Kidney (tissue), 14 donors: ENCODE results near the gene SLC24A1. TPM values are rescaled to one million over a fixed set of nuclear protein-coding genes. Genes with fewer than 3 reads are reported as not detected.
"Not testable (repeated sequence)": the region's sequence is repeated elsewhere in the genome, so short reads cannot be mapped to it uniquely, and the experiment has no call there.

Experiments
- DNase-seq, 5 donors: peaks; one replicate each; pipeline ENCODE4 v3.0.0-alpha.2; 2013 to 2020
- FAIRE-seq: peaks from 2 replicates; lab custom pipeline; 2012; peaks lifted over from hg19 to GRCh38; lab: Jason Lieb, UNC
- H3K27ac ChIP-seq, 2 donors: one replicate each; pipeline ENCODE4 v1.7.0; 2013; ENCODE audit warnings: low read depth in 2 of 2, low read length in 2 of 2, inconsistent platforms in 1 of 2
- H3K27me3 ChIP-seq: one replicate; pipeline ENCODE4 v1.7.1; 2013; ENCODE audit warnings: low read length, inconsistent platforms; ENCODE audit not compliant: control insufficient read depth, insufficient read depth
- H3K36me3 ChIP-seq, 3 donors: one replicate each; pipeline versions ENCODE4 v1.7.0 to v1.7.1; 2013; ENCODE audit warnings: low read length in 3 of 3, control low read depth in 1 of 3, inconsistent platforms in 1 of 3; ENCODE audit not compliant: insufficient read depth in 3 of 3, control insufficient read depth in 2 of 3
- H3K4me1 ChIP-seq, 3 donors: one replicate each; pipeline versions ENCODE4 v1.7.0 to v1.7.1; 2013; ENCODE audit warnings: low read length in 3 of 3, inconsistent platforms in 1 of 3, low read depth in 1 of 3; ENCODE audit not compliant: control insufficient read depth in 2 of 3, insufficient read depth in 2 of 3
- H3K4me3 ChIP-seq, 3 donors: one replicate each; pipeline versions ENCODE4 v1.7.0 to v1.8.1; 2013; ENCODE audit warnings: low read length in 3 of 3, control low read depth in 1 of 3, inconsistent platforms in 1 of 3
- H3K9ac ChIP-seq, 3 donors: one replicate each; pipeline versions ENCODE4 v1.7.0 to v1.7.1; 2013; ENCODE audit warnings: low read length in 3 of 3, control low read depth in 1 of 3, inconsistent platforms in 1 of 3
- H3K9me3 ChIP-seq, 3 donors: one replicate each; pipeline versions ENCODE4 v1.7.0 to v1.7.1; 2013; ENCODE audit warnings: low read length in 3 of 3, control low read depth in 1 of 3, inconsistent platforms in 1 of 3; ENCODE audit not compliant: control insufficient read depth in 2 of 3, insufficient read depth in 1 of 3
- intact Hi-C: fragments of 100-400 bp; cut with DNase I; formaldehyde crosslinking; loops from one replicate; pipeline ENCODE4 v1.11.1; 2022
- polyA plus RNA-seq: library from polyadenylated mRNA; stranded (reverse); fragments of 350-450 nt; fragmentation: Illumina TruSeq; extraction: RNeasy Lipid Tissue Mini Kit (QIAGEN cat#74804); gene quantifications from one replicate; pipeline ENCODE4 v1.2.3, GENCODE V29; 2014; ENCODE audit warnings: low read depth, low replicate concordance; ENCODE audit not compliant: insufficient read depth
- total RNA-seq: library from RNA; stranded (reverse); fragmentation: NEBNext Ultra II Directional; extraction: Animal tissue kit (Norgen Biotek cat#: 25700); gene quantifications from one replicate; pipeline ENCODE4 v1.2.1, GENCODE V29; 2021
- TF ChIP-seq, protein P1 (sequence below): IDR thresholded peaks from 3 replicates; pipeline ENCODE4 v1.5.1; 2012; ENCODE audit warnings: mild to moderate bottlenecking, moderate library complexity, borderline replicate concordance; ENCODE audit not compliant: insufficient read depth; ENCODE audit errors: extremely low read depth
- donor health status: control.
- donor health status: control.
- donor health status: control.
- donor health status: control.
- donor health status: control.
- donor health status: DM: yes; HTN: yes; CAD: no.
- donor health status: Normal renal cell carcinoma (clear cell type).

SLC24A1 gene
- total and polyA plus RNA-seq, 2 donors from 2014 or later = 4.9 to 18.9 TPM

DNA sequence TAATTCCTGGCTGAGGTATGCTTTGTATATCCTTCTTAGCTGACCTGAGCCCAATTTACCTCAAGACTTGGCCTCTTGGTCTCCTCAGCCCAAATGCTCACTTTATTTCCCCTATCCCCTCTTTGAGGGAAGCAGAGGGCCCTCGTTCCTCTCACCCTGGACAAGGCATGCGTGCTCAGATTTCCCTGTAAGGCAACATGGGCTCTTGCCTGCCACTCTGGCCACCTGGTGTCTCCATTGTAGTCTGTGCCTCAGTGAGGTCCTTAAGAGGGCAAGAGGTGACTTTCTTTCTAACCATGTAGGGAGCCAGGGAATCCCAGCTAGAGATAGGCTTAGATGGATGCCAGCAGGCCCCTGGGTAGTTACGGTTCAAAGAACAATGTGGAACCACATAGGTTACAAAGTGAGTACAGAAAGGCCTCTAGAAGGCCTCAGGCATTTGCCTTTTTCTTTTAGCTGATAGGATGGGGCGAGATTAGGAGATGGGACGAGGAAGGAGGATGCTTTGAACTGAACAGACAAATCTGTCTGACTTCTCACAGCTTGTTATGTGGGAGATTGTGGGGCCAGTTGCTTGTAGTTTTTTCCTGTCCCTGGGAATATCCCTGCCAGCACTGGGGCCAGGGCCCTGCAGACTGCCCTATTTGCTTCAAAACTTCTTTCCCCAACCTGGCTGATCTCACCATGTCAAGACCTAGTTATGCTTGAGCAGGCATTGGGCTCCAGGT is 9.7 kb upstream of the SLC24A1 start:
- FAIRE-seq (no peak), DNase-seq (peak in 2 of 5 donors; percentile 8 to 64)
- Histone ChIP-seq H3K9ac (peak overlapping the region; percentile 69 to 97 (median 91)), H3K4me3 (peak overlapping the region; percentile 74 to 97 (median 81)), H3K36me3 (no peaks in the 10 kb centered on the region), H3K27me3 (no peaks in the 10 kb centered on the region), H3K9me3 (no peaks in the 10 kb centered on the region), H3K27ac (peak overlapping the region; percentile 92 to 97), H3K4me1 (peaks cover 0 to 19% (median 15%) of the 10 kb centered on the region in 3 donors)
- intact Hi-C loops = no loop called here
- TF ChIP-seq, protein P1, sequence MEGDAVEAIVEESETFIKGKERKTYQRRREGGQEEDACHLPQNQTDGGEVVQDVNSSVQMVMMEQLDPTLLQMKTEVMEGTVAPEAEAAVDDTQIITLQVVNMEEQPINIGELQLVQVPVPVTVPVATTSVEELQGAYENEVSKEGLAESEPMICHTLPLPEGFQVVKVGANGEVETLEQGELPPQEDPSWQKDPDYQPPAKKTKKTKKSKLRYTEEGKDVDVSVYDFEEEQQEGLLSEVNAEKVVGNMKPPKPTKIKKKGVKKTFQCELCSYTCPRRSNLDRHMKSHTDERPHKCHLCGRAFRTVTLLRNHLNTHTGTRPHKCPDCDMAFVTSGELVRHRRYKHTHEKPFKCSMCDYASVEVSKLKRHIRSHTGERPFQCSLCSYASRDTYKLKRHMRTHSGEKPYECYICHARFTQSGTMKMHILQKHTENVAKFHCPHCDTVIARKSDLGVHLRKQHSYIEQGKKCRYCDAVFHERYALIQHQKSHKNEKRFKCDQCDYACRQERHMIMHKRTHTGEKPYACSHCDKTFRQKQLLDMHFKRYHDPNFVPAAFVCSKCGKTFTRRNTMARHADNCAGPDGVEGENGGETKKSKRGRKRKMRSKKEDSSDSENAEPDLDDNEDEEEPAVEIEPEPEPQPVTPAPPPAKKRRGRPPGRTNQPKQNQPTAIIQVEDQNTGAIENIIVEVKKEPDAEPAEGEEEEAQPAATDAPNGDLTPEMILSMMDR = no peak

DNA sequence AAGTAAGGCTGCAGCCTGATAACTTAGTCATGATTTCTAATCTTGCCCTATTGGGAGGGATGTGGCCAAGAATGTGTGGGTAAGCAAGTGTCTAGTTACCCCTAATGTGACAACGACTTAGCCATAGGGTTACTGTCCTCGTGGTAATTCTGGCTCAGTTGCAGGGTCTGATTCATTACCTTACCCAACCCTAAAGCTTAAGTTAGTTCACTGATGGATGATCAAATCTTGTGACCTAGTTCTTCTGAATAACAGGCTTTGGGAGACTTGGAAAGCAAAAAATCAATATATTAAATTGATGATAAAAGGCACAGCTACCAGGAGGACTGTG is 9.2 kb upstream of the SLC24A1 start:
- no peak overlapping the region for H3K4me3 ChIP-seq
- peak overlapping the region in 2 of 3 donors; percentile 12 to 97 for H3K9ac ChIP-seq
- intact Hi-C loops = no loop called here
- DNase-seq (no peak), FAIRE-seq (no peak)
- H3K4me1 ChIP-seq = peaks cover 0 to 19% (median 15%) of the 10 kb centered on the region in 3 donors
- TF ChIP-seq, protein P1 = no peak
- H3K9me3 ChIP-seq = no peaks in the 10 kb centered on the region
- no peaks in the 10 kb centered on the region for H3K36me3 ChIP-seq
- no peak overlapping the region for H3K27ac ChIP-seq
- H3K27me3 ChIP-seq = no peaks in the 10 kb centered on the region

DNA sequence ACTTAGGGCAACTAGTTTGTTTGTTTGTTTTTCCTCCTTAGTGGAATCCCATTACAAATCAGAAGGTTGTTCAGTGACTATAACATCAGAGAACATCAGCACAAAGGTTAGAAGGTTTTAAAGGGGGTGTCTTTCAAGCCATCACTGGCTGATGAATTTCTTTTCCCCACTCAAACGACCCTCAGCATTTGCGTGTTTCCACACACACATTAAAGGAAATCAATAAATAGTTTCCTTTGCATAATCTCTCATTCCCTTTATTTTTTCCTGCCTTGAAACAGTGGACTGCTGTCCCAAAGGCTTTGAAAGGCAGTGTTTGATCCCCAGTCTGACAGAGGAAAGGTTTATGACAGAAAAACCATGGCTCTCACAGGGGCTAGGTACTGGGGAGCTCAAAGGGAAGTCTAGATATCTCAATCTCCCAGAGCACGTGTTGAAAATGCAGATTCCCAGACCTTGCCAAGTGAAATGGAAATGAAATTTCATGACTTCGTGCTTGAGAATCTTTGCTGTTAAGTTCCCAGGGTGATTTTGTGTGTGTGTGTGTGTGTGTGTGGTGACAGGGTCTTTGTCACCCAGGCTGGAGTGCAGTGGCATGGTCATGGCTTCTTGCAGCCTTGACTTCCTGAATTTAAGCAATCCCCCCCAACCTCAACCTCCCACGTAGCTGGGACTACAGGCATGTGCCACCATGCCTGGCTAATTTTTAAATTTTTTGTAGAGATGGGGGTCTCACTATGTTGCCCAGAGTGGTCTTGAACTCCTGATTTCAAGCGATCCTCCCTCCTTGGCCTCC is 8.6 kb upstream of the SLC24A1 start:
- H3K9me3 ChIP-seq = no peaks in the 10 kb centered on the region
- FAIRE-seq (no peak), DNase-seq (no peak)
- H3K4me1 ChIP-seq = peaks cover 0 to 19% (median 15%) of the 10 kb centered on the region in 3 donors
- H3K27ac ChIP-seq = no peak overlapping the region
- no peaks in the 10 kb centered on the region for H3K27me3 ChIP-seq
- TF ChIP-seq, protein P1 = no peak
- no peak overlapping the region for H3K9ac ChIP-seq
- H3K36me3 ChIP-seq = no peaks in the 10 kb centered on the region
- H3K4me3 ChIP-seq = no peak overlapping the region
- intact Hi-C loops = no loop called here

DNA sequence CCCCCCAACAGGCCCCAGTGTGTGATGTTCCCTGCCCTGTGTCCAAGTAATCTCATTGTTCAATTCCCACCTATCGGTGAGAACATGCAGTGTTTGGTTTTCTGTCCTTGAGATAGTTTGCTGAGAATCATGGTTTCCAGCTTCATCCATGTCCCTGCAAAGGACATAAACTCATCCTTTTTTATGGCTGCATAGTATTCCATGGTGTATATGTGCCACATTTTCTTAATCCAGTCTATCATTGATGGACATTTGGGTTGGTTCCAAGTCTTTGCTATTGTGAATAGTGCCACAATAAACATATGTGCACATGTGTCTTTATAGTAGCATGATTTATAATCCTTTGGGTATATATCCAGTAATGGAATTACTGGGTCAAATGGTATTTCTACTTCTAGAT is 5.9 kb upstream of the SLC24A1 start:
- H3K27ac ChIP-seq, intact Hi-C loops, H3K36me3 ChIP-seq, H3K27me3 ChIP-seq, H3K4me3 ChIP-seq, FAIRE-seq, H3K9me3 ChIP-seq, H3K9ac ChIP-seq, DNase-seq: not testable (repeated sequence)
- H3K4me1 ChIP-seq = peaks cover 0 to 12% (median 8%) of the 10 kb centered on the region in 3 donors
